K562 (cell line): ENCODE results near the gene COL4A4.

ENCODE experiments used
- ESRRA ChIP-seq: fragments of 450-650 bp; IDR thresholded peaks from 2 replicates; pipeline ENCODE4 v1.6.1; 2014; ENCODE audit warnings: low read depth, mild to moderate bottlenecking, moderate library complexity, borderline replicate concordance
- JUND ChIP-seq, 2 experiments: IDR thresholded peaks; 2 replicates in 1 of 2; 3 replicates in 1 of 2; pipeline ENCODE4 v1.6.1; 2011; ENCODE audit warnings: borderline replicate concordance in 2 of 2, low read depth in 2 of 2, low read length in 2 of 2, improper control_type of control experiment in 1 of 2, missing biosample characterization in 1 of 2, missing genetic modification characterization in 1 of 2, missing genetic modification reagents in 1 of 2
- KLF13 ChIP-seq: fragments of 450-650 bp; IDR thresholded peaks from 2 replicates; pipeline ENCODE4 v1.6.1; 2016; ENCODE audit warnings: missing genetic modification characterization, low read depth, mild to moderate bottlenecking, missing compliant biosample characterization, moderate library complexity, borderline replicate concordance
- MCM7 ChIP-seq, 2 experiments: fragments of 450-650 bp; IDR thresholded peaks; 2 replicates each; pipeline ENCODE4 v1.6.1; 2016 to 2018
- TF ChIP-seq, protein P1 (sequence below), 3 experiments: IDR thresholded peaks in 2 of 3; conservative IDR thresholded peaks in 1 of 3; 2 replicates each; pipeline ENCODE4 v1.5.1; 2011 to 2012; ENCODE audit warnings: low read length in 3 of 3, mild to moderate bottlenecking in 3 of 3, control low read depth in 2 of 3, improper control_type of control experiment in 1 of 3, inconsistent platforms in 1 of 3, low read depth in 1 of 3, mixed read lengths in 1 of 3, moderate library complexity in 1 of 3; ENCODE audit not compliant: insufficient read depth in 2 of 3
- TF ChIP-seq, protein P2 (sequence below), 2 experiments: fragments of 450-650 bp in 1 of 2; sonication (generic) in 1 of 2; formaldehyde crosslinking in 1 of 2; IDR thresholded peaks in 1 of 2; conservative IDR thresholded peaks in 1 of 2; 2 replicates each; pipeline versions ENCODE4 v1.6.1 to v1.8.1; 2016 to 2023; ENCODE audit warnings: mild to moderate bottlenecking in 2 of 2, moderate library complexity in 2 of 2, inconsistent platforms in 1 of 2, missing genetic modification reagents in 1 of 2

DNA sequence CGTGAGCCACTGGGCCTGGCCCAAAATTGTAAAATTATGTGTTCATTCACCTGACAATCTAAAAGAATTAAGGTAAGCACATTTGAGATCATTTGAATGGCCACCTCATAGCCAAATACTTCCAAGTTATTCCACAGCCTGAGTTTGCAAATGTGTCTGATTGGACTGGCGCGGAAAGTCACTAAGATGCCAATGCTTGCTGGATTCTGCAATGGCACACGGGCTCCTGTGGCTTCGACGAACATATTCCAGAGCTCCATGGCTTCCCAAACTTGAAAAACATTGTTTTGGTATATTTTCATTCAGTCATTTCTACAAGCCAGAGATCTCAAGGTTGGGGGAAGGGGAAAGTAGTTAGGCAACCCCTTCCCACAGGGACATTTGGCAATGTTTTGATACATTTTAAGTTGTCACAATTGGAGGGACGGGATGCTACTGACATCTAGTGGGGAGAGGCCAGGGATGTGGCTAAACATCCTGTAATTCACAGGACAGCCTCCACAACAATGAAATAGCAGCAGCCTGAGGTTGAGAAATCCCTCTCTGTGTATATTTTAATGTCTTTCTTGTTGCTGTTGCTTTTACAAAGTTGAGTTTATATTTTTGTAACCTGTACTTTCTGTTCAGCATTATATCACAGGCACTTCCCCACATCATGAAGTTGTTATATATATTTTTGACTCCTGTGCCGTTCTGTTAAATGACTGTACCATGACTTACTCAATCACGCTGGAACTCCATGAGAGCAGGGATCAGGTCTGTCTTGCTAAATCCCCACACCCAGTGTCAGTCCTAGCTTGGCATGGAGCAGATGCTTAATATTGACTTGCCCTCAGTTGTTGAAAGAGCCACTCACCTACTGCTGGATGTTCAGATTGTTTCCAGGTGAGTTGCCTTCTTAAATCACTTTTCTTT, 56.9 kb downstream of the COL4A4 start:
- no peak for TF ChIP-seq JUND (IDR thresholded peaks at IDR 0.05; ENCODE audit: borderline replicate concordance, low read depth, low read length)
- no peak for TF ChIP-seq JUND (tag; IDR thresholded peaks at IDR 0.05; ENCODE audit: borderline replicate concordance, low read depth, low read length)
- TF ChIP-seq MCM7 (IDR thresholded peaks at IDR 0.05): no peak
- no peak for TF ChIP-seq ESRRA
- TF ChIP-seq KLF13 (tag): no peak
- TF ChIP-seq, protein P1, sequence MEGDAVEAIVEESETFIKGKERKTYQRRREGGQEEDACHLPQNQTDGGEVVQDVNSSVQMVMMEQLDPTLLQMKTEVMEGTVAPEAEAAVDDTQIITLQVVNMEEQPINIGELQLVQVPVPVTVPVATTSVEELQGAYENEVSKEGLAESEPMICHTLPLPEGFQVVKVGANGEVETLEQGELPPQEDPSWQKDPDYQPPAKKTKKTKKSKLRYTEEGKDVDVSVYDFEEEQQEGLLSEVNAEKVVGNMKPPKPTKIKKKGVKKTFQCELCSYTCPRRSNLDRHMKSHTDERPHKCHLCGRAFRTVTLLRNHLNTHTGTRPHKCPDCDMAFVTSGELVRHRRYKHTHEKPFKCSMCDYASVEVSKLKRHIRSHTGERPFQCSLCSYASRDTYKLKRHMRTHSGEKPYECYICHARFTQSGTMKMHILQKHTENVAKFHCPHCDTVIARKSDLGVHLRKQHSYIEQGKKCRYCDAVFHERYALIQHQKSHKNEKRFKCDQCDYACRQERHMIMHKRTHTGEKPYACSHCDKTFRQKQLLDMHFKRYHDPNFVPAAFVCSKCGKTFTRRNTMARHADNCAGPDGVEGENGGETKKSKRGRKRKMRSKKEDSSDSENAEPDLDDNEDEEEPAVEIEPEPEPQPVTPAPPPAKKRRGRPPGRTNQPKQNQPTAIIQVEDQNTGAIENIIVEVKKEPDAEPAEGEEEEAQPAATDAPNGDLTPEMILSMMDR (IDR thresholded peaks at IDR 0.05 in 2 of 3, conservative IDR thresholded peaks at IDR 0.05 in 1 of 3; ENCODE audit: insufficient read depth in 2 of 3, low read depth in 1 of 3, low read length in 3 of 3): peak; percentile 64 to 74 (median 65)
- TF ChIP-seq, protein P2, sequence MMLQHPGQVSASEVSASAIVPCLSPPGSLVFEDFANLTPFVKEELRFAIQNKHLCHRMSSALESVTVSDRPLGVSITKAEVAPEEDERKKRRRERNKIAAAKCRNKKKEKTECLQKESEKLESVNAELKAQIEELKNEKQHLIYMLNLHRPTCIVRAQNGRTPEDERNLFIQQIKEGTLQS (IDR thresholded peaks at IDR 0.05): no peak
- TF ChIP-seq, protein P2 (CRISPR knock-in tag; conservative IDR thresholded peaks at IDR 0.05): no peak
